Measurements from ENCODE around the gene RIT1.
"Not testable (repeated sequence)": the region's sequence is repeated elsewhere in the genome, so short reads cannot be mapped to it uniquely, and the experiment has no call there.

The RIT1 gene

DNA sequence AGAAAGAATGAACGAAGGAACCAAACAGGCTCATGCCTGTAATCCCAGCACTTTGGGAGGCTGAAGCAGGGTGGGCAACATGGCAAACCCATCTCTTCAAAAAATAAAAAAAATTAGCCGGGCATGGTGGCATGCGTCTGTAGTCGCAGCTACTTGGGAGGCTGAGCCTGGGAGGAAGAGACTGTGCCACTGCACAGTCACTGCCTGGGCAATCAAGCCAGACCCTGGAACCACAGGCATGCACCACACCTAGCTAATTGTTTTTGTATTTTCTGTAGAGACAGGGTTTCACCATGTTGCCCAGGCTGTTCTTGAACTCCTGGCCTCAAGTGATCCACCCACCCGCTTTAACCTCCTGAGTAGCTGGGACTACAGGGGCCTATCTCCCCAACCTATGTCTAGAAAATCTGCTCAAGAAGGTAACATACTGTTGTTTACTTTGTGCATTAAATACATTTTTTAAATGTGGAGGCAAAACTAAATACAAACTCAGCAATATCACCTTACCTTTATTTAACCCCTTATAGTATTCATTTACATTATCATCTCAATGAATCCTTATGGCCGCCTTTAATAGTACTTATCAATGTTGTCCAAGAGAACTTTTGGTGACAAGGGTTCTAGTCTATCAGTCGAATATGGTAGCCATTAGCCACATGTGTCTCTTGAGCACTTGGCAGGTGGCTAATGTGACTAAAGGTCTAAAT lies 20.3 kb upstream of the RIT1 start:
- H3K27me3 ChIP-seq (ENCODE audit: control insufficient read depth, insufficient read depth, low read length) = no peaks in the 10 kb centered on the region
- H3K4me1 ChIP-seq (ENCODE audit: control insufficient read depth, insufficient read depth, low read length) = no peaks in the 10 kb centered on the region
- H3K9me3 ChIP-seq (ENCODE audit: control insufficient read depth, insufficient read depth, low read length) = no peaks in the 10 kb centered on the region
- H3K36me3 ChIP-seq (ENCODE audit: control insufficient read depth, insufficient read depth, low read length) = peaks cover 33% of the 10 kb centered on the region
- no peak overlapping the region for H3K9ac ChIP-seq (ENCODE audit: low read depth, low read length)
- peak overlapping the region; percentile 18 for H3K4me3 ChIP-seq (ENCODE audit: low read depth, low read length)

DNA sequence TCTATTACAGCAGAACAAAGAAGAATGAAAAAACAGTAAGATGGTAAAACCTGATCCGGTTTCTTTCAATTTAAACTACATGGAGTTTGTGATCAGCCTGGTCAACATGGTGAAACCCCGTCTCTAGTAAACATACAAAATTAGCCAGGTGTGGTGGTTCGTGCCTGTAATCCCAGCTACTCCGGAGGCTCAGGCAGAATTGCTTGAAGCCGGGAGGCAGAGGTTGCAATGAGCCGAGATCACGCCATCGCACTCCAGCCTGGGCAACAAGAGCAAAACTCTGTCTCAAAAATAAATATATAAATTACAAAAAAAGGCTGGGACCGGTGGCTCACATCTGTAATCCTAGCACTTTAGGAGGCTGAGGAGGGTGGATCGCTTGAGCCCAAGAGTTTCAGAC lies 19.6 kb upstream of the RIT1 start:
- H3K9me3 ChIP-seq (ENCODE audit: control insufficient read depth, insufficient read depth, low read length); H3K27me3 ChIP-seq (ENCODE audit: control insufficient read depth, insufficient read depth, low read length); H3K4me3 ChIP-seq (ENCODE audit: low read depth, low read length); H3K9ac ChIP-seq (ENCODE audit: low read depth, low read length); H3K4me1 ChIP-seq (ENCODE audit: control insufficient read depth, insufficient read depth, low read length): not testable (repeated sequence)
- peaks cover 38% of the 10 kb centered on the region for H3K36me3 ChIP-seq (ENCODE audit: control insufficient read depth, insufficient read depth, low read length)

DNA sequence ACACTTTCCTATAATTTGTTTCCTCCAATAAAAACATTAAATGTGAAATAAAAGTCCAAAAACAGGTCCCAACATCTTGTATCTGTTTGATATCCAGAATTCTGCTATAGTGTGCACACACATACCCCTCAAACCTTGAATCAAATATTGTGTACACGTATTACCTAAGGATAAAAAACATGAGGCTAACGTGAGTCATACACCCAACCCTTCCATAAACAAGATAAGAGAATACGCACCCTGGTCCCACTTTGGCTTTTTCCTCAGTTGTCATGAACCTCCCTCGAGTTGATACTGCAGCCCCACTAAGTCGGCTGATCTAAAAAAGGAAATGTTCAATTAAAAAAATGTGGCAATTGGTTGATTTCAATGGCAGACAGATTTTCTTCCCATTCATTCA lies 17.9 kb upstream of the RIT1 start:
- no peaks in the 10 kb centered on the region for H3K4me1 ChIP-seq (ENCODE audit: control insufficient read depth, insufficient read depth, low read length)
- H3K4me3 ChIP-seq (ENCODE audit: low read depth, low read length) = no peak overlapping the region
- peaks cover 49% of the 10 kb centered on the region for H3K36me3 ChIP-seq (ENCODE audit: control insufficient read depth, insufficient read depth, low read length)
- H3K9ac ChIP-seq (ENCODE audit: low read depth, low read length) = no peak overlapping the region
- no peaks in the 10 kb centered on the region for H3K9me3 ChIP-seq (ENCODE audit: control insufficient read depth, insufficient read depth, low read length)
- H3K27me3 ChIP-seq (ENCODE audit: control insufficient read depth, insufficient read depth, low read length) = no peaks in the 10 kb centered on the region

DNA sequence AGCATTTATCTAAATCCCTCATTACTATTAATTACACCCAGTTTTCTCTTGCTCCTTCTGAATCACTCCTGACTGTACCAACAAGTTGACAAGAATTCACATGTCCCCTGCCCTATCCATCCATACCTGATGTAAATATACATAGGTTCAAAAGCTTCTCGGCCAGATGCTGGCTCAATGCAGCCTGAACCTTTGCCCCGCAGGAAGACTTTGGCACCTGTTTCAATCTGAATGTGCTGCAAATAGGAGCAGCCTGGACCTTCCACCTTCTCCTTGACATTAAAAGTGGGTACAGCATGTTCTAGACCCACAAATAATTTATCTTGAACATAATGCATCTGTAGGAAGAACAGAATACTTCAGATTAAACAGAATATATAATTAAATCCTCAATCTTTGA lies 14.4 kb upstream of the RIT1 start:
- H3K9ac ChIP-seq (ENCODE audit: low read depth, low read length) = no peak overlapping the region
- peaks cover 63% of the 10 kb centered on the region for H3K36me3 ChIP-seq (ENCODE audit: control insufficient read depth, insufficient read depth, low read length)

DNA sequence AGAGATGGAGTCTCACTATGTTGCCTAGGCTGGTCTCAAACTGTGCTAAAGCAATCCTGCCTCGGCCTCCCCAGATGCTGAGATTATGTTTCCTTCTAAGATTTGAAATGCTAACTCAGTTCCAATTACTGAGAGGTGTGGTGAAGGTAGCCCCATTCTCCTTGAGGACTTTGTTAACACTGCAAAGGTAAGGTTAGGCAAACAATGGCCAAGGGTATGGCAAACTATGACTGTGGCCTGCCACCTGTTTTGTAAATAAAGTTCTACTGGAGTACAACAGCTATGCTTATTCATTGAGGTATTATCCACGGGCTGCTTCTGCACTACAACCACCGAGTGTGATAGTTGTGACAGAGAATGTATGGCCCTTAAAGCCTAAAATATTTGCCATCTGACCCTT lies 9.6 kb upstream of the RIT1 start:
- Histone ChIP-seq H3K9me3 (ENCODE audit: control insufficient read depth, insufficient read depth, low read length) (no peaks in the 10 kb centered on the region), H3K9ac (ENCODE audit: low read depth, low read length) (no peak overlapping the region), H3K36me3 (ENCODE audit: control insufficient read depth, insufficient read depth, low read length) (peaks cover 58% of the 10 kb centered on the region), H3K27me3 (ENCODE audit: control insufficient read depth, insufficient read depth, low read length) (no peaks in the 10 kb centered on the region), H3K4me1 (ENCODE audit: control insufficient read depth, insufficient read depth, low read length) (no peaks in the 10 kb centered on the region), H3K4me3 (ENCODE audit: low read depth, low read length) (no peak overlapping the region)

More for the DNA sequence above, 14.4 kb upstream of the RIT1 start:
- Histone ChIP-seq H3K4me1 (ENCODE audit: control insufficient read depth, insufficient read depth, low read length) (no peaks in the 10 kb centered on the region), H3K4me3 (ENCODE audit: low read depth, low read length) (no peak overlapping the region), H3K9me3 (ENCODE audit: control insufficient read depth, insufficient read depth, low read length) (no peaks in the 10 kb centered on the region), H3K27me3 (ENCODE audit: control insufficient read depth, insufficient read depth, low read length) (no peaks in the 10 kb centered on the region)

DNA sequence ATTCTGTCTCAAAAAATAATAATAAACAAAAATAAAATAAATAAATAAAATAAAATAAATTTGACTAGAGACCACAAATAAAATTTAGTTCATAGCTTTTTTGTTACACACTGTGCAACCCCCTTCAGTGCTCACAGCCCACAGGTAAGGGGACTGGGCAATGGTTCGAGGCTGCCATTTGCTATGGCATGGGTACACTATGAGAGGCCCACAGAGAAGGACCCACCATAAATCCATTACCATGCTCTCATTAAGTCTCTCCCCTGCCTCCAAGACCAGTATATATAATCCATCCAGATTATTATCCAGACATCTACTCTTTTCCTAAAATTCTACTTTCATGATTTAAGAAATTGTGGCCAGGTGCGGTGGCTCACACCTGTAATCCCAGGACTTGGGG lies 8.7 kb upstream of the RIT1 start:
- Histone ChIP-seq H3K4me1 (ENCODE audit: control insufficient read depth, insufficient read depth, low read length) (no peaks in the 10 kb centered on the region), H3K27me3 (ENCODE audit: control insufficient read depth, insufficient read depth, low read length) (no peaks in the 10 kb centered on the region), H3K9ac (ENCODE audit: low read depth, low read length) (no peak overlapping the region), H3K36me3 (ENCODE audit: control insufficient read depth, insufficient read depth, low read length) (peaks cover 55% of the 10 kb centered on the region), H3K9me3 (ENCODE audit: control insufficient read depth, insufficient read depth, low read length) (no peaks in the 10 kb centered on the region), H3K4me3 (ENCODE audit: low read depth, low read length) (no peak overlapping the region)

DNA sequence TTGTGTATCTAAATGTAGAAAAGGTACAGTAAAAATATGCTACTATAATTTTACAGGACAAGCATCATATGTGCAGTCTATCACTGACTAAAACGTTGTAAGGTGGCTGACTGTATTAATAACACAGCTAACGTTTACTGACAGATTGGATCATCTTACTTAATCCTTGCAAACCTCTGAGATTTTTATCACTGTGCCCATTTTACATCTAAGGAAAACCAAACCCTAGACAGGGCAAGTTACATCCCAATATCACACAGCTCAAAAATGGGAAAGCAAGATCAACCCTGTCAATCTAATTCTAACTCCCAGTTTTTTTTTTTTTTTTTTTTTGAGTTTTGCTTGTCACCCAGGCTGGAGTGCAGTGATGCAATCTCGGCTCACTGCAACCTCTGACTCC lies 7.5 kb upstream of the RIT1 start:
- H3K36me3 ChIP-seq (ENCODE audit: control insufficient read depth, insufficient read depth, low read length) = peaks cover 54% of the 10 kb centered on the region
- no peaks in the 10 kb centered on the region for H3K27me3 ChIP-seq (ENCODE audit: control insufficient read depth, insufficient read depth, low read length)
- no peak overlapping the region for H3K4me3 ChIP-seq (ENCODE audit: low read depth, low read length)
- no peaks in the 10 kb centered on the region for H3K4me1 ChIP-seq (ENCODE audit: control insufficient read depth, insufficient read depth, low read length)
- H3K9ac ChIP-seq (ENCODE audit: low read depth, low read length) = no peak overlapping the region
- no peaks in the 10 kb centered on the region for H3K9me3 ChIP-seq (ENCODE audit: control insufficient read depth, insufficient read depth, low read length)

DNA sequence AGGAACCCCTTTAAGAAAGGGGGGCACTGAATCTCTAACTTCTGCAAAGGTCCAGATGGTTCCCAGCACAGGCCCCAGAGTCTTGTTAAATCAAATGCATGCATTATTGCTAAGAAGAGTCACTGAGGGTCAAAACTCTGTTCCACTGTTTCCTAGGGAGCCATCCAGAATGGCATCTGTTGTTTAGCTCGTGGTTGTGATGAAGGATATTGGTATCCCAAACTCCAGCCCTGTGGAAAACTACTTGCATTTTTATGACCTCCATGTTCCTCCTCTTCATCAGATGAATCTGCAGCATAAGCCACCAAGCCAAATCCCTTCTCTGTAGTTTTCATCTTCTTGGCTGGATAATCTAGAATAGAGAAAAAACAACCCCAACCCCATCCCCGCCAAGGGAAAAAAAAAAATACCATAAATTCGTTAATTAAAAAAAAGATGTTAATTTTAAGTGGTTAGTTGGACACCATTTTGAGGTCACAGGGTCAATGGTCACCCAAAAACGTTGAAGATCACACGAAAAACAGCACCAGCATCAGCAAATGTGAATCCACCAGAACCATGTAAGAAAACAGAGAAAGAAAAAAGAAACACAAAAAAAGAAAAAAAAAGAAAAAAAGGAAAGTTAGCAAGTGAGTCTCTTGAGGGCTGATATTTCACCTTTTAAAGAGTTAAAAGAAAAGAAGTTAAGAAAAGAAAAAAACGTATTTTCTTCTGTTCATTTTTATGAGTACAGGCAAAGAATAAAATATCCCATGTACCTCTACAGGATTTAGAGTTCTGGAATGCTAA lies 3.0 kb upstream of the RIT1 start:
- Histone ChIP-seq H3K9me3 (ENCODE audit: control insufficient read depth, insufficient read depth, low read length) (no peaks in the 10 kb centered on the region), H3K36me3 (ENCODE audit: control insufficient read depth, insufficient read depth, low read length) (peaks cover 26% of the 10 kb centered on the region), H3K4me3 (ENCODE audit: low read depth, low read length) (no peak overlapping the region), H3K27me3 (ENCODE audit: control insufficient read depth, insufficient read depth, low read length) (no peaks in the 10 kb centered on the region), H3K4me1 (ENCODE audit: control insufficient read depth, insufficient read depth, low read length) (no peaks in the 10 kb centered on the region), H3K9ac (ENCODE audit: low read depth, low read length) (no peak overlapping the region)

DNA sequence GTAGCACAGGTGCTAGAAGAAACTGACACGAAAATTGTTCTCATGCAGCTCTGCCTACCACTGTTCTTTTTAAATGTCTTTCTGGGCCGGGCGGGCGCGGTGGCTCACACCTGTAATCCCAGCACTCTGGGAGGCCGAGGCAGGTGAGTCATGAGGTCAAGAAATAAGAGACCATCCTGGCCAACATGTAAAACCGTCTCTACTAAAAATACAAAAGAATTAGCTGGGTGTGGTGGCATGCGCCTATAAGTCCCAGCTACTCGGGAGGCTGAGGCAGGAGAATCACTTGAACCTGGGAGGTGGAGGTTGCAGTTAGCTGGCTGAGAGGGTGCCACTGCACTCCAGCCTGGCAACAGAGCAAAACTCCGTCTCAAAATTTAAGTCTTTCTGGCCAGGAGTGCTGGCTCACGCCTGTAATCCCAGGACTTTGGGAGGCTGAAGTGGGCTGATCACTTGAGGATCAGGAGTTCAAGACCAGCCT lies 947 bp upstream of the RIT1 start:
- H3K27me3 ChIP-seq (ENCODE audit: control insufficient read depth, insufficient read depth, low read length) = no peaks in the 10 kb centered on the region
- H3K9me3 ChIP-seq (ENCODE audit: control insufficient read depth, insufficient read depth, low read length) = no peaks in the 10 kb centered on the region
- H3K36me3 ChIP-seq (ENCODE audit: control insufficient read depth, insufficient read depth, low read length) = peaks cover 9% of the 10 kb centered on the region
- H3K4me1 ChIP-seq (ENCODE audit: control insufficient read depth, insufficient read depth, low read length) = no peaks in the 10 kb centered on the region
- no peak overlapping the region for H3K4me3 ChIP-seq (ENCODE audit: low read depth, low read length)
- no peak overlapping the region for H3K9ac ChIP-seq (ENCODE audit: low read depth, low read length)

DNA sequence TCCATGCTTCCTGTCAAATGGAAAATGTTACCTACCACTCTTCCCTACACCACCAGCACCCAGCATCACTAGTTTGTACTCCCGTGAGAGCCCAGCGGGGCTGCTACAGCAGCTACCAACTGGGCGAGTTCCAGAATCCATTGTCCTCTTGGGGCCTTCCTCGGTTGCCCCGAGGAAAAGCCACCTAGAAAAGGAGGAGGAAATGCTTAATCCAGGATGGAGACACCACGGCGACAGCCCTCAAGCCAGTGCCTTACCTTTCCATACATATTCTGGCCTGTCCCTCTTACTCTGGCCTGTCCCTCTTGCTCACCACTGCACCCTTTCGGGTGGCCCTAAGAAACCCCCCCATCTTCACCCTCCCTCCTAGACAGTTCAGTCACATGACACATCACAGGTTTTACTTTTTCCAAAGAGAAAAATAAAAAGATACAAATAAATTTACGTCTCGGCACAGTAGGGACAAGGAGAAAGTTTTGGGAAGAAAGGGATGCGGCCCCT lies 478 bp downstream of the RIT1 start:
- H3K9ac ChIP-seq (ENCODE audit: low read depth, low read length) = no peak overlapping the region
- H3K4me1 ChIP-seq (ENCODE audit: control insufficient read depth, insufficient read depth, low read length) = no peaks in the 10 kb centered on the region
- peaks cover 18% of the 10 kb centered on the region for H3K36me3 ChIP-seq (ENCODE audit: control insufficient read depth, insufficient read depth, low read length)
- peak overlapping the region; percentile 78 for H3K4me3 ChIP-seq (ENCODE audit: low read depth, low read length)
- H3K27me3 ChIP-seq (ENCODE audit: control insufficient read depth, insufficient read depth, low read length) = no peaks in the 10 kb centered on the region
- no peaks in the 10 kb centered on the region for H3K9me3 ChIP-seq (ENCODE audit: control insufficient read depth, insufficient read depth, low read length)

DNA sequence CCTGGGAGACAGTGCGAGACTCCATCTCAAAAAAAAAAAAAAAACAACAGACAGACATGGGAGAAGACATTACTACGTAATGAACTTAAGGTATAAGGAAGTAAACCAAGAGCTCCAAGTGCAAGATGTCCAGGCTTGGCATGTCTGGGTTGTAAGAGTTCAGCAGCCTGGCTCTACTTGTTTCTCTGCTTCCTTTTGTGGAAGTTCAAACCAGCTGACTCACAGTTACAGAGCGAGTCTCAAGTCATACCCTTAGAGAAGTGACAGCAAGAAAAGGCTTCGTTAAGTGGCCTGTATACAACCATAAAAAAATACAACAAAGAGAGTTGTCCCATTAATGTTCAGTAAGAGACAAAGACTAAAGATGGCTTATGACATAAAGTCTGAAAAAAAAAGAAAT lies 1.3 kb downstream of the RIT1 start:
- no peaks in the 10 kb centered on the region for H3K27me3 ChIP-seq (ENCODE audit: control insufficient read depth, insufficient read depth, low read length)
- H3K9ac ChIP-seq (ENCODE audit: low read depth, low read length) = no peak overlapping the region
- no peak overlapping the region for H3K4me3 ChIP-seq (ENCODE audit: low read depth, low read length)
- peaks cover 19% of the 10 kb centered on the region for H3K36me3 ChIP-seq (ENCODE audit: control insufficient read depth, insufficient read depth, low read length)
- H3K4me1 ChIP-seq (ENCODE audit: control insufficient read depth, insufficient read depth, low read length) = no peaks in the 10 kb centered on the region
- H3K9me3 ChIP-seq (ENCODE audit: control insufficient read depth, insufficient read depth, low read length) = no peaks in the 10 kb centered on the region

DNA sequence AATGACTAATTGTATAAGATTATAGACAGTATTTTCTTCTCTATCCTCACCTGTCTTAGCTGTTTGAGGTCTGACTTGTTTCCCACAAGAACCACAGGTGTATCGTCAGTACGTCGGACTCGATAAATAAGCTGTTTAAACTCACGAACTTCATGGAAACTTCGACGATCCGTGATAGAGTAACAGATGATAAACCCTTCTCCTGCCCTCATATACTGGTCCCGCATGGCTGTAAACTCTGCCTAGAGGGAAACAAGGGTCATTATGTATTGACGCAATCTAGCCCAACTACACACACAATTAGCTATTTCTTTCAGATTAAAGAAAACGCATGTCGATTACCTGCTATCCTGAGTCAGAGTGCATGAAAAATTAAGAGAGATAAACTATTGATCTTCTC lies 6.9 kb downstream of the RIT1 start:
- Histone ChIP-seq H3K4me3 (ENCODE audit: low read depth, low read length) (no peak overlapping the region), H3K9me3 (ENCODE audit: control insufficient read depth, insufficient read depth, low read length) (no peaks in the 10 kb centered on the region), H3K4me1 (ENCODE audit: control insufficient read depth, insufficient read depth, low read length) (no peaks in the 10 kb centered on the region), H3K36me3 (ENCODE audit: control insufficient read depth, insufficient read depth, low read length) (peaks cover 41% of the 10 kb centered on the region), H3K9ac (ENCODE audit: low read depth, low read length) (no peak overlapping the region), H3K27me3 (ENCODE audit: control insufficient read depth, insufficient read depth, low read length) (no peaks in the 10 kb centered on the region)
